Stimulated activated CD4-positive, alpha-beta T cell treated with anti-CD3 and anti-CD28 coated beads, TNF-alpha, amount 100 ng/mL, for 24 hours (primary cell): Measurements from ENCODE around the gene UPF1.

Source experiments
- DNase-seq, 3 experiments: peaks; one replicate each; pipeline ENCODE4 v3.0.0-alpha.2; 2020; ENCODE audit warnings: low read depth in 3 of 3

UPF1 gene

GRCh38 chr19:18857223-18857622 lies 25.5 kb downstream of the UPF1 start:
- DNase-seq = no peak

- no peak for DNase-seq
Observed at GRCh38 chr19:18858906-18859646, 27.3 kb downstream of the UPF1 start.

GRCh38 chr19:18859676-18860301 lies 28.0 kb downstream of the UPF1 start:
- no peak for DNase-seq

GRCh38 chr19:18860302-18860700 lies 28.5 kb downstream of the UPF1 start:
- DNase-seq = no peak

- no peak for DNase-seq
Observed at GRCh38 chr19:18860725-18861124, 29.0 kb downstream of the UPF1 start.

GRCh38 chr19:18861235-18861634 lies 29.5 kb downstream of the UPF1 start:
- DNase-seq = no peak

GRCh38 chr19:18861917-18862316 lies 30.2 kb downstream of the UPF1 start:
- DNase-seq = no peak

GRCh38 chr19:18862976-18863842 lies 31.4 kb downstream of the UPF1 start:
- no peak for DNase-seq

GRCh38 chr19:18863843-18864362 lies 32.1 kb downstream of the UPF1 start:
- no peak for DNase-seq

GRCh38 chr19:18865106-18865972 lies 33.6 kb downstream of the UPF1 start:
- no peak for DNase-seq

- DNase-seq = peak in 2 of 3 experiments; percentile 17 to 57
Observed at GRCh38 chr19:18865973-18866799, 34.4 kb downstream of the UPF1 start.

- DNase-seq = no peak
Observed at GRCh38 chr19:18866800-18867123, 35.0 kb downstream of the UPF1 start.

- DNase-seq = no peak
Observed at GRCh38 chr19:18867199-18867598, 35.4 kb downstream of the UPF1 start.

GRCh38 chr19:18867751-18868150 lies 36.0 kb downstream of the UPF1 start:
- no peak for DNase-seq

- DNase-seq = no peak
Observed at GRCh38 chr19:18868380-18869022, 36.7 kb downstream of the UPF1 start.

- DNase-seq = no peak
Observed at GRCh38 chr19:18869023-18869618, 37.4 kb downstream of the UPF1 start.

- no peak for DNase-seq
Observed at GRCh38 chr19:18869781-18870530, 38.2 kb downstream of the UPF1 start.

GRCh38 chr19:18870531-18871172 lies 38.9 kb downstream of the UPF1 start:
- no peak for DNase-seq
